TTC549 (cell line): ENCODE data around the gene ITGB2.

ENCODE experiments used
- FAIRE-seq: peaks from 2 replicates; lab custom pipeline; 2012; peaks lifted over from hg19 to GRCh38; lab: Jason Lieb, UNC

The ITGB2 gene

DNA sequence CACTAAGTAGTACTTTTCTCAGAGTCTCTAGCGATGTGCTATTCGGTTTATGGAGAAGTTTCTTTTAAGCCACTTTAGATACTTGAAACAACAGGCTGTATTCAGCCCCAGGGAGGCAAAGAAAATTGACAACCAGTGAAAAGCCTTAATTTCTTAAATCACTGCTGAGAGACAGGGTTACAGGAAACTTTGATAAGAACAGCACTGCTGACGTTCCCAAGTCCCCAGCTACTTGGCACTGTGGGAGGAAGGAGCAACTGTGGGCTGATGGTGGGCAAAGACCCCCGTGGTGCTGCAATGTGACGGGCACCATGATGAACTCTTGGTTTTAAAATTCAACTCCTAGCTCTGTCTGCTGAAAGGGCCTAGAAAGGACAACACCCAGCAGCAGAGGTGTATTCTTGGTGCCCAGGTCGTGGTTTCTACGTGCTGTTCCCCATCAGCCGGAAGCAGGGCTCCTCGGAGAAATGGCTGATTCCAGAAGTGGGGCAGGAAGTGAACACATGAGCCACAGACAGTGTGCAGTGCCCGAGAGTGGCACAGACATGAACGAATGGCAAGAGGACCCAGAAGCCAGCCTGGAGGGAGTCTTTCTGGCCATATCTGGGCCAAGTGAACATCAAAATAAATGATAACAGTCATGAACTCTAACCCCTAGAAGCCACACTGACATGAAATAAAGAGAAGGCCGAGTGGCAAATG lies 52.5 kb downstream of the ITGB2 start:
- no peak for FAIRE-seq

DNA sequence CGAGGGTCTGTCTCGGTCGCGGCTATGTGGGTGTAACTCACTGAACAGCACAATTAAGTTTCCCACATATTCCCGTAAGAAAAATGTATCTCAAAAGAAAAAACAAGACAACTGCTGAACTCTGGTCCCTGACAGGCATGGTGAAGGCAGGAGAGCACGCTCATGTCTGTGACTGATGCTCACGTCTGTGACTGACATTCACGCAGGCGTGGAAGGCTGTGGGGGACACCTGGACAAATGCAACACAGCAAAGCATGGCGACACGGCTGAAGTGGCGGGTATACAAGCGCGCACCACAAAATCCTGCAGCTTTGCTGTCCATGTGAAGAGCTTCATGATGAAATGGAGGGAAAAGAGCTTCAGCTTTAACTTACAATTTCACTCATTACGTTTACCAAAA lies 53.2 kb downstream of the ITGB2 start:
- no peak for FAIRE-seq

DNA sequence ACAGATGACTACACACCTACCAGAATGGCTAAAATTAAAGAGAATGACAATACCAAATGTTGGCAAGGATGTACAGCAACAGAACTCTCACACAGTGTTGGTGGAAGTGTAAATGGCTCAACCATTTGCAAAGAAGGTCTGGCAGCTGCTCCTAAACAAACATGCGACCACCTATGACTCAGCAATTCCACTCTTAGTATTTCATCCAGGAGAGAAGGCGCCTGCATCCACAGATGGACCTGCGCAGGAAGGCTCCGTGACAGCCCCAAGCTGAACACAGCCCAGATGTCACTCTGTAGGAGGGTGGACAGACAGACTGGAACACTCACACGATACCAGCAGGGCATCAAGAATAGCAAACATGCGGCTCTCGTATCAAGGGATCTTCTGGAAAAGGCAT lies 53.9 kb downstream of the ITGB2 start:
- FAIRE-seq: no peak

DNA sequence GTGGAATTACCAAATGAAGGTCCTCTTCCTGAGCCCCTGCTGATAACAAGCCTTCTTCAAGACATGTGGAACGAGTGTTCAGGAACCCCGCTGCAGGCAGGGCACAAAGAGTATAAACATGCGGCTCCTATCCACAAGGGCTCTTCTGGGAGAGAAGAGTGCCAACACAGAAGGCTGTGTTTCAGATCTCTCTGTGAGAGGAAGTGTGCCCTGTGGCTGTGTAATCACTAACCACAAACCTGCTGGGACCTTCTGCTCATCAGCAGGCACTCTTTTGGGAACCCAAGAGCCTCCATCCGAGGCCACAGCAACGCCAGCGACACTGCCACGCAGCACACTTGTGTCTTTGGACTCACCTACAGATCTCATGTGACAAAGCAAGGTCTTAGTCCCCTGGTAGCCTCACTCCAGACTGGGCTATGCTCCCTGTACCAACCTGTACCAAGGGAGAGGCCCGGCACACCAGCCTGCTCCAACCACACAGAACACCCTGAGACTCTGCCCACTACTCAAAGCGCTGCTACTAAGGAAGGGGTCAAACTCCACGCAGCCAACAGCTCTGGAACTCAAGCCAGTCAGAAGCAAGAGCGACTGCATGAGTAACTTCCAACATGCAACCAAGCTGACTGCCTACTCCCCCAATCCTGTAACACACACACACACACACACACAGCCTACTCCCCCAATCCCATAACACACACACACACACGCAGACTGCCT lies 55.0 kb downstream of the ITGB2 start:
- no peak for FAIRE-seq

DNA sequence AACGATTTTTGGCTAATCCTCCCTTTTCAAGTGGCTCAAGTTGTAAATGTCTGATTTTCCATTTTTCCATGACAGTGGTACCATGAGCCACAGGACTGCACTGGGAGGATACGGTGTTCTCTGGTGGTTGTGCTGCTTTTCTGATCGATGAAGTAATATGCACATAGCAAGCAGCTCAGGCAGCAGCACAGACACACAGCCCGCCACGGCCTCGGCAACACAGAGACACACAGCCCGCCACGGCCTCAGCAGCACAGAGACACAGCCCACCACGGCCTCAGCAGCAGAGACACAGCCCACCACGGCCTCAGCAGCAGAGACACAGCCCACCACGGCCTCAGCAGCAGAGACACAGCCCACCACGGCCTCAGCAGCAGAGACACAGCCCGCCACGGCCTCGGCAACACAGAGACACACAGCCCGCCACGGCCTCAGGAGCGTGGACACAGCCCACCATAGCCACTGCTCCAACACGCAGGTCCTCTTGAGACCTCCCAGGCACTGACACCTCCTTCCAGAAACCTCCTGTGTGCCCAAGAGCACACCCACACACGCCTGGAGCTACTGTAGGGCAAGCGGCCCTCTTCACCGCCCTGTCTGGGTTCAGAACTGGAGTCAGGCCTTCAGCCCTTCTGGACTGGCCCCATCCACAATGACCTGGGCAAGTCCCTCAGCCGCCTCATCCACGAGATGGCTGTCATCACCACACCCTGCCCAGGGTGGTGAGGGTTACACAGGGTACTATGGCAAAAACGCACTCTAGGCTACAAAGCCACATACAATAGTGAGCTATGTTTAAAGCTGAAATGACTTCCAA lies 57.6 kb downstream of the ITGB2 start:
- FAIRE-seq: no peak

DNA sequence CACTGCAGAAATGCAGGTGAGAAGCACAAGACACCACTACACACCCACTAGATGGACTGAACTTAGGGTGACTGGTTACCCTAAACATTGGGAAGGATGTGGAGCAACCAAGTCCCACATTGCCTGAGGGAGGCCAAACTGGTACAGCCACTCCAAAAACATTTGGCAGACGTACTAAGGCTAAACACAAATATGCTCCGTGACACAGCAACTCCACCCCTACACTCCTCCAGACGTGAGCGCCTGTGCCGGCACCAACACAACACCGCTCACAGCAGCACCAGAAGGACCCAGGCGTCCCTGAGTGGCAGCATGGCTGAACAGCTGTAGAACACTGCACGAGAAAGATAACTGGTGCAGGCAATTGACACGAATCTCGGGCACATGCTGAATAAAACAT lies 61.9 kb downstream of the ITGB2 start:
- no peak for FAIRE-seq

DNA sequence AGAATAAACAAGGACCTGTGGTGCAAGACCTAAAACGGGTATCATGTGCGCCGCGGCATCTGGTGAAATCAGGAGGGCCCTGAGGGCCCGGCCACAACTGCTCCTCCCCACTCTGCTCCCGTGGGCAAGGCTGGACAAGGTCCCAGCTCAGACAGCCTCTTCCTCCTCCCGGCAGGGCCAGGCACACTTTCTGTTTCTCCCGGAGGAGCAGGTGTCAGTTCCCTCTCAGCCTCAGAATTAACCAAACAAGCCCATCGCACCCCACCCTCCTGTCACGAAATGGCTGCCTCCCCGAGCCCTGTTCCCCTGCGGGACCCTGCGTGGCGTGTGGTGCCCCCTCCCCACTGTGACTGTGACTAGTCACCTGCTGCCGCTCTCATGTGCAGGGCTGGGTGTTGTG lies 62.4 kb downstream of the ITGB2 start:
- FAIRE-seq: no peak

DNA sequence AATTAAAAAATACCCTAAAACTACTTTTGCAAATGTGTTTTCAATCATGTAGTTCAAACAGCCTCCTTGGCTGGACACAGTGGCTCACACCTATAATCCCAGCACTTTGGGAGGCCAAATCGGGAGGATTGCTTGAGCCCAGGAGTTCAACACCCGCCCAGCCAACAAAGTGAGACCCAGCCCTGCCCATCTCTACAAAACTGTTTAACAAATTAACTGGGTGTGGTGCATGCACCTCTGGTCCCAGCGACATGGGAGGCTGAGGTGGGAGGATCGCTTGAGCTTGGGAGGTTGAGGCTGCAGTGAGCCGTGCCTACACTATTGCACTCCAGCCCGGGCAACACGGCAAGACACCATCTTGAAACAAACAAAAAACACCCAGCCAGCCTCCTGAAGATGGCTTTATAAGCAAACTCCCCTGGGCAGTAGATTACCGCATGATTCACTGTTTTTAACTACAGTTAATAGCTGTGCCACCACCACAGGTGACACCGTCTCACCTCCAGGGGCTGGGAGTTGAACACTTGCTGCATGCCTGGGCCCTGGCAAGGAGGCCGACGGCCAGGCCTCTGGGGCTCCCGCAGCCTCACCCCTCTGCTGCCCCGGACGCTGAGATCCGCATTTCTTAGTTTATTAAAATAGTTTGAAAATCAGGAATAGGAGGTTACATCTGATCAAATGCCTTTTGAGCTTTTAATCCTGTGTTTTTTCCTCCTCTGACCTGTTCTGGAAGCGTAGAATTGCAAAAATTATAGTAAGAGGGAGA lies 63.4 kb downstream of the ITGB2 start:
- no peak for FAIRE-seq

DNA sequence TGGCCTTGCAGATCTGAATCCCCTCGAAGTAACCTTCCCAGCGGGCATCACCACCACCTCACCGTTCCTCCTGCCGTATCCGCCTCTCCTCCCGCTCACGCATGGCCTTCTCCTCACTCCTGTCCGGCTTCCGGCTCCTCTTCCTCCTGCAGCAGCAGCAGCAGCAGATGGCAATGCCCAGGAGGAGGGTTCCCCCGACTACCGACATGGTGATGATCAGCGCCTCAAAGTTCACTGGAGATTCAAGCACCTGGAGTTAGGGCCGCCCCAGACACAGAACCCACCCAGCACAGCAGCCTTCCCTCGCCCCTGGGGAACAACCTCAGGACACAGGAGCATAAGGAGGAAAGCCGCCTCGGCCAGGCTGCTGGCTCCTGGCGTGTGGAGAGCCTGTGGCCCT lies 64.6 kb downstream of the ITGB2 start:
- FAIRE-seq: no peak

DNA sequence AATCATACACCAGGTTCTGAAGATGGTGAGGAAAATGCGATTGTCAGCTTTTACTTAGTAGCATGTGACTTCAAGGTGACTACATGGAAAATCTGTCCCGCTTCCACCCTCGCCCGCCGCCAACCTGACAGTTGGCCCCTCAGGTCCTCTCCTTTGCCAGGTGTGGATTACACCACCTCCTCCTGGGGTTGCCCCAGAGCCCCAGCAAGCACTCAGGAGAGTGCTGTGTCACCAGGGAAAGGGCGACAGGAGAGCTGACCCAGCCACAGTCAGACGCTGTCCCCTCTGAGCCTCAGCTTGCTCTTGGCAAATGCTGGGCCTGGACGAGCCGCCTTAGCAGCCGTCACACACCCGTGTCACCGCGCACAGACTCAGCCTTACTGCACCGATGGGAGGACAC lies 65.1 kb downstream of the ITGB2 start:
- FAIRE-seq: no peak

DNA sequence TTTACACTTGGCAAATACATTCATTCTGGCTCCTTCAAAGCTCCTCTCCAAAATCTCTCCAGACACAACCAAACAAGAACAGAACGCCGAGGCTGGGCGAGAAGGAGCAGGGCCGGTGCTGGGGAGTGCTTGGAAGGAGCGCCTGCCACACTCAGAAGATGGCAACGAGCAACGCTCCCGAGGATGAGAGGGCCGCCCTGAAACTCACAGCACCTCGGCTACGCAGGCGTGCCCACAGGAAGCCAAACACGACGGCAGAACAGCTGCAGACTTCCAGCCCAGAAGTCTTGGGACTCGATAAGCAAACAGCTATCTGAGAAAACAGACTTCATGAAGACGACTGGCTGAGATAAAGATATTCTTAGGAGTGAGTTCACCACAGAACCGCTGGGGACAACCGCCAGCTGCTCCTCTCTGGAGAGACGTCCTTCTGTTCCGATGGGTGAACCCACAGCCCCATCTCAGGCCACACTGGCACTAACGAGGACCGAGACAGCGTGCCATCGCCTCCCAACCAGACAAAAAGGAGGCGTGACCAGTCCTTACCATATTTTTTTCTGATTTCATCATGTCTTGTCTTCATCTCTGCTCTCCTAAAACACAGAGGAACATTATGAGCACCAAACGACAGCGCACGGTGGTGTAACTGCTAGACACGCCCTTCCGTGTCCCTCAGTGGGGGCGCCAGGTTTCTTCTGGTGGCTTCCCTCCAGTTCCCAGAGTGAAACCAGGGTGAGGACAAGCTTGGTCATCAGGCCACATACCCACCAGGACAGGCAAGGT lies 65.8 kb downstream of the ITGB2 start:
- FAIRE-seq: no peak

DNA sequence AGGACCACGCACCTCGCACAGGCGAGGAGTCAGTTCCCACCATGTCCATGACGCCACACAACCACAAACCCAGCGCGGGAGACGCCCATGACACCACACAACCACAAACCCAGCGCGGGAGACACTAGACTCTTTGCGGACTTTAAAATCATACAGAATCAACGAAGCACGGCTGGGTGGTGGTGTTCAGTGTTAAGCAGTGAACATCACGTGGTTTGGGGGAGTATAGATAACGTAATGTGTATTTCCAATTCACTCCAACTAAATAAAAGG lies 66.4 kb downstream of the ITGB2 start:
- no peak for FAIRE-seq

DNA sequence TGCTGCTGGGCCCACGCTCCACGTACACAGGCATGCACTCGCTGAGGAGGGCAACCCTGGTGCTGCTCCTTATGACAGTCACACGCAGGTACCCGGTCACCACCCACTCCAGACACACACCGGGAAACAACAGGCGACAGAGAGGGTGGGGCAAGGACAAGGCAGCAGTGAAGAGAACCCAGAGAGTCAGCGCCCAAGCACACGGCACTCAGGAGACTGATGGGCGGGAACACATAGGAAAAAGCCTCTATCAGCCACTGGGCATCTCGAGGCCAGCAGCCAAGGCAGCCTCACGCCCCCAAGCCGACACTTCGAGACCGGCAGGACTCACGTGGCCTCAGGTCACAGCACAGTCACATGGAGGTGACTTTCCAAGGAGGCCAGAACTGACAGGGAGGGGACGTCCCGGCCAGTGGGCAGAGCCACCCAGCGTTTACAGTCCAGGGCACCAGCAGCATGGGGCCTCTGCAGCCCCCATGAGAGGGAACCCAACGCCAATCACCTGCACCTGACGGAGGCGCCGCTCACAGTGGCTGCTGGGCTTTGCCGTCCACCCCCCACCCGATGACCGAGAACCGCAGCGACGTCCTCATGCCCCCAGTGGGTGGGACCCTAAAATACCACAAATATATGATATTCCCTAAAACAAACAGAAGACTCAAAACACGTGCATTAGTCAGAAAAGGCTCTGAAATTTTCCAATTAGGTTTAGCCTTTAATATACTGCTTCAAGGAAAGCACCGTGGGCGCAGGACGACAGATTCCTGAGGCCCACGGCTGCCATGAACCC lies 66.9 kb downstream of the ITGB2 start:
- no peak for FAIRE-seq

DNA sequence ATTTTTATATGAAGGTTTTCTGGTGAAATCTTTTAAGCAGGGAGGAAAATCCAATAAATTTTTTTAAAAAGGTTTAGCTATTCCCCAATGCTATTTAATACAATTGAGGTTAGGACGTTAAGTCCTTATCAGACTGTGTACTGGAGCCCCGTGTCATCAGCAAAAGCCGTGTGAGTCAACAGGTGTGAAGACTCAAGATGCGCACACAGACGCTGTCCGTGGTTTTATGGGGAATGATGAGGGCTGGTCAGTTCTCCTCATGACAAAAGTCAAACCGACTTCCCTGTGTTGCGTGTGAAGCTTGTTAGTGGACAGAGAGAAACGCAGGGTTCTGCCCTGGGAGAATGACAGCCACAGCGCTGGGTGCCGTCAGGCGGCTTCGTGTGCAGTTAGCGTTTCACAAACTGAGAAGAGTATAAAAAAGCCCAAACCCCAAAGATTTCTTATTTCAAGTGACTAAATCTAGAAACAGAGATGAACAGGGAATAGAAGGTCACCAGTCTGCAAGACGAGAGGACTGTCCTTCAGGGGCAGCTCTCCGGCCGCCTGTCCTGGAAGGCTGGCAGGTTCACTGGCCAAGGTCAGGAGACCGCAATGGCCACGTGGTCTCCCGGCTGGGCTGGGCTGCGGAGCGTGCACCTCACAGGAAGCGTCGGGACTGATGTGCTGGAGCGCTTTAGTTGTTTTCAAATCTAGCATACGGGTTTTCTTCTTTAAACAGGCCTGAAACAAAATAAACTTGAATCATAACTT lies 69.6 kb downstream of the ITGB2 start:
- no peak for FAIRE-seq

DNA sequence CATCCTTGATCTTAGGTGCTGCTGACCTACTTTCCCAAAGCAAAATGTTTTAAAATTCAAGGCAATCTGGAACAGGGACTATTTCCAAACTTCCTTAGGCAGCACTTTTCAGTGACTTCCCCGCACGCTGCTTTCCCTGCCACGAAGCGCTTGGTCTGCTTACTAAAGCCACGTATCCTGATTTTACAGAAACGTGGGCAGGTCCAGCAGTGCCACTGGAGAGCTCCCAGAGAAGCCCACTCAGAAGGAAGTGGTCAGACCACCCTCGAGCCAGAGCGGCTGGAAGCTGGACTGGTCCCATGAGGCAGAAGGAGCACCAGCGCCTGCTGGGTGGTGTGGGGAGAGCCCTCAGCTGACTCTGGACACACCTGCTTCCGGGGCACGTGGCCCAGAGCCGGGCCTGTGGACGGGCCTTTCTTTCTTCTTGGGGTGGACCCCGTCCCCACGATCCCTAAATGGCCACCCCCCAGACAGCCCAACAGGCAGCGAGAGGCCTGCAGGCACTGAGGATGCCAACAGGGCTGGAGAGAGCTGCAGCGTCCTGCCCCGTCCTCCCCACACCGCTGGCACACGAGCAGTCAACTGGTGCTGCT lies 70.4 kb downstream of the ITGB2 start:
- no peak for FAIRE-seq

DNA sequence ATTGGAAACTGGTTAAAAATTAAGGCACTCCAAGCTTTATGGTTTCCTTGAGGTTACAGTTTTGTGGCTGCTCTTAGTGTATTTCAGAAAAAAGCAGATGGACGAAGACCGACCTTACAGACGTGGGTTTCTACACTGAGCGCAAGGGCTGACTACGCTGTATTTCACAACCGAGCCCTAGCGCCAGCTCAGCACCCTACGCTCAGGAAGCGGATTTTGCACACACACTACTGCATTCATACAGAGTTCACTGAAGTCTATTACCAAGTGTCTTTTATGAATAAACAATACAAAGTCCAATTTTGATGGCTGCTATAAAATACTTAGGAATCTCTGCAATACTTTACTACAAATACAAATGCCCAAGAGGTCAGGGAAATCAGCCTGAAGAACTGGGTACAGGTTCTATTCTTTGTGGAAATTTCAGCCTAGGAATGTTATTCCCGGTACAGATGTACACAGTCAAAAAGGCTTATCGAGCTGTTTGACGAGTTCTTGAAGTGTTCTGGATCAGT lies 71.0 kb downstream of the ITGB2 start:
- FAIRE-seq: no peak

DNA sequence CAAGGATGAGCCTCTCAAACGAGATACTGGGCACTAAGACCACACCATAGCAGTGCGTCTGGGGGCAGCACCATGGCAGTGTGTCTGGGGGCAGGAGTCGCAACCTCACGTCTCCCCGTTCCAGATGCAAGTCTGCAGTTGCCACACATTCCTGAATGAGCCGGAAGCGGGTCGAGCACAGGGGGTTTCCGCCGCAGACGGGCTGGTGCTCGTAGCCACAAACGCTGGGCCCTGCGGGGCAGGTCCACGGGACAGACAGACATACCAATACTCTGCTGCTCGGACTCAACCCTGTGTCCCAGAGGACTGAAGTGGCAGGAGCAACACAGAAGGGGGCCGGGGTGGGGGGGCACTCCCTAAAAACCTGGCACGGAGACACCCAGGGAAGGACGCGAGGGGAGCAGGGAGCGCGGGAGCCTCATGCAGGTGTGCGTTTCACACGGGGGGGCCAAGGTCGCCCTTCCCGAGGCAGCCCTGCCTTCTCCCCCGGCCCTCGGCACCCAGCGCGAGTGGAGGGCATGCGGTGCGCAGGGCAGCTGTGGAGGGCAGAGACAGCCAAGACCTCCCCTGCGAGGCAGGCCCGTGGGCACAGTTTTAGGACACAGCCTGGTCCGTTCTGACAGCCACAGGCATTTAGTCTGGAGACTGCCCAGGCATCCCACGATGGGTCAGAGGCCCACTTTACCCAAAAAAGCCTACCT lies 71.7 kb downstream of the ITGB2 start:
- no peak for FAIRE-seq

DNA sequence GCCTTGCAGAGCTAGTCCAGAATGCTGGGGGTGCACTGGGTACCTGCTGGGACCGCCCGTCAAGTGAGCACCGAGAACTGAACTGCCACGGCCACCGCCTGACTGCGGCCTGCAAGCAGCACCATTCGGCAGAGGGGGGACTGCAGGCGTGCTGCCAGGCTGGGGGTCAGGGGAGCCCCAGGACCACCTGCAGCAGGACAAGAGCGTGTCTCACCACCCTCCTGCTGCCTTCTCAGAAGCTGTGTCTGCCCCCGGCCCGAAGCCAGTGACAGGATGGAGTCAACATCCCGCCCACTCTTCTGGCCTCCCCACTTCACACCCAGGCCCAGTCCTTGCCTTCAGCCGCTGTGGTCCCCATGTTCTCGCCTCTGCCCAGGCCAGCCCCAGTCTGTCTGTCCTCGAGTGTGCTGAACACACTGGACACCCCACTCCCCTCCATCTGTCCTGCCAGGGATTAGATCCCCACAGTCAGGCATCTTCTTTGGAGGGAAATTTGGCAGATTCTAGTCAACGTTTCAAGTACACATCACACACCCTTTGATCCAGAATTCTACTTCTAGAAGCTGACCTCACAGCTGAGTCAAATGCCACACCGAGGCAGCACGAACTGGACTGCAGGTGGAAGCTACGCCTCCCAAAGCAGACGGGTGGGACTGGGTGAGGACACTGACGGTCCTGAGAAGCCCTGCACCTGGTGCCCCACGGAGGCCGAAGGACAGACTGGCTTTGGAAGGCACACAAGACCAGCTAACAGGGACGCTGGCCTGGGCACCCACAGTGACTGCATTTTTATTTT lies 73.2 kb downstream of the ITGB2 start:
- no peak for FAIRE-seq
